NCI-H748 (cell line): Measurements from ENCODE around the gene PTCSC3.

ENCODE experiments used
- DNase-seq: peaks from one replicate; lab custom pipeline; 2025; ENCODE audit not compliant: unreplicated experiment; lab: John Stamatoyannopoulos, UW

Gene PTCSC3

DNA sequence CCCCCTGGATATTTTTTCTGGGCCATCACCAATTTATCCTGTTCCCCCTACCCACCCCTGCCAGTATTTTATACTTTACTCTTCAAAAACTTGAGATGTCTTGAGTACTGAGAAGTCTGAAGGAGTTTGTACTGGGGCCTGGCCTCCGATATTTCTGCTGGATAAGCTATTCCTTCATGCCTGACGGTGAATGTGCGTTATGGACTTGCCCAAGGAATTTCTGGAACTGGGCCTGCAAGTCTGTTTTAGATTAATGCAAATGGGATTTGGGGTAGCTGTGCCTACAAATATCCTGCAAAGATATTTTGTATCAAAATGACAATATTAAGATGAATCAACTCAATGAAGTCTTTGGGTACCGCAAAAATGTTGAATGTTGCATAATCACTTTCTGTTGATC, at the start of gene PTCSC3:
Gene PTCSC3 (minus strand): TSS at position 199 of the 400 bp plus-strand sequence.
- no peak for DNase-seq

DNA sequence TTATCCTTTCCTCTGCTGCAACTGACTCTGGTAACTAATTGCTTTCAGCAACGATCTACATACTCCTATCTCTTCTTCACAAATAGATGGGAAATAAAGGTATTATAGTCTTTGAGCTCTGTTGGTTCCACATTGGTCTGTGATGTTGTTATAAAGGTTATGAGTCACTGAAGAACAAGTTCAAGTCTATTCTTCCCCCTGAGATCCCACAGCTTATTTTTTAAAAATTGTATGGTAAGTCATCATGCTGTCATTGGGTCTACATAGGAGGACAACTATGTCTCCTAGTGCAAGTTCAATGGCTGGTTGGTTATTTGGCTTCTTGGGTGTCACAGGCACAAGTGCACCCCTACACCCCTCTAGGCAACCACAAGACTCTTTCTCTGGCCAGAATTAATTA, 49.6 kb upstream of the PTCSC3 start:
- DNase-seq = no peak

DNA sequence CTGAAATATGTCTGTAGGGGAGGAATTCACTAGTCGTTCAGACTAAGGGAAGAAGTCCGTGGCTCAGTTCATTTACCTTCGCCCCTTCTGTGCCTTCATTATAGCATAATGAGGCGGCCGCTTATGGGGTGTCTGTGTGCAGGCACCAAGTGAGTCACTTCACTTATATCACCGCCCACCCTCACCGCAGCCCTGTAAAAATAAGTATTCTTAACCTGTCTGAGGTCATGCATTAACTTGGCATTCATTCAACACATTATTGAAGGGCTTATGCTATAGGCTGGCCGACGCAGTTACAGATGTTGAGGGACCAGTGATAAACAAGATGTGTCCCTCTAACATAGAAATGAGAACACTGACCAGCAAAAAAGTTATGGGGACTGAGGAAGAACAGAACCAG, 47.7 kb upstream of the PTCSC3 start:
- no peak for DNase-seq

- no peak for DNase-seq
Measured at GRCh38 chr14:36223558-36223957, 47.0 kb upstream of the PTCSC3 start.

DNA sequence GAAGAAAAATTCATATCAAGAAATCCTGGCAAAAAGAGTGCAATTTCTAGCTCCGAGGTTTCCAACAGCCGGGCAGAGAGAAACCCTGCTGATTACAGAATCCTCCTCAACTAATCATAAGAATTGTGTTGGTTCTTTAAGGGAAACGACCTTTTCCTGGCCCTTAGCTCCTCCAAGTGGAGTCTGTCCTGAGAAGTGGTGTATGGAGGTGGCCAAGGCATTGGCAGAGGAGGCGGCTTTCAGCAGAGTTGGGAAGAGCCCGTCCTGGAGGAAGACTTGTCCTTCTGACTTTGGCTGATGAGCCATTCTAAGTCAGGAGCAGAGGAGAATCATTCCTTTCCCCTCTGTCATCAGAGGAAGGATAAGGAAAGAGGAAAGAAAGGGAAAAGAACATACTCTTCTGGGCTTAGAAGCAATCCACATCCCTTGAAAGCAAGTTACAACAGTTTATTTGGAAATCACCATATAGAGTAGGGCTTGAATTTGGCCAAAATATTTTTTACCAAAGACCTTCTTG, 46.5 kb upstream of the PTCSC3 start:
- DNase-seq = no peak

DNA sequence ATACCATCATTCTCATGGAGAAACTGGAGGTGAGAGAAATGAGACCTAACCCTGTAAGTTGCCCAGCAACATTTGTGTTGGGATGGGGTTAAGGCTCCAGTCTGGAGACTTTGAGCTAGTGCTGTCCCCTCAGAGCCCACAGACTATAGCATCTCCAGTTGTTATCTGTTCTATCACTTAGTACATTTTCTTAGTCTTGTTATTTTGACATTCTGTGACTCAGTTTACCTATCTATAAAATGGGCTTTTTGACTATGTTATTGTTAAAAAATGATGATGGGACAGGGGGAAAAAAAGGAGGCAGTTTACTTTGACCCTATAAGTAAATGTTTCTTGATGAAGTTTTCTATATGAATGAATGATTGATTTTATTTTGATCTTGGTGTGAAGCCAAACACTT, 45.8 kb upstream of the PTCSC3 start:
- DNase-seq = no peak

DNA sequence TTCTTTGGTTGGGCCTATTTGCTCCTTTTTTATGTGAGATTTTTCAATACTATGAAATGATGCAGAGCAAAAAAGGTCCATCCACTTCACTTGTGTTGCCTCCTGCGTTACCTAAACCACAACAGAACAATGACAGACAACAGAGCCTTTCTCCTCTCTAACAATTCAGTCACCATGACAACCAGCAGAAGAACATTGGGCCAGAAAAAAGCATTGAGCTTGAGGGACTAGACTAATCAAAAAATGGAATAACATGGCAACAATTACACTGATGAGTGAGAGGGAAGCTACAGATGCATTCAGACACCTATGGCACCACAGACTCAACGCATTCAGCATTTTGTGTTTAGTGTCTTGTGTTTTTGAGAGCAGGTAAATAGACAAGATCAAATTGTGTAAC, 44.6 kb upstream of the PTCSC3 start:
- peak; percentile 94 for DNase-seq

GRCh38 chr14:36217732-36218131, 41.2 kb upstream of the PTCSC3 start:
- no peak for DNase-seq

- DNase-seq = peak; percentile 30
Measured at GRCh38 chr14:36217027-36217426, 40.5 kb upstream of the PTCSC3 start.

DNA sequence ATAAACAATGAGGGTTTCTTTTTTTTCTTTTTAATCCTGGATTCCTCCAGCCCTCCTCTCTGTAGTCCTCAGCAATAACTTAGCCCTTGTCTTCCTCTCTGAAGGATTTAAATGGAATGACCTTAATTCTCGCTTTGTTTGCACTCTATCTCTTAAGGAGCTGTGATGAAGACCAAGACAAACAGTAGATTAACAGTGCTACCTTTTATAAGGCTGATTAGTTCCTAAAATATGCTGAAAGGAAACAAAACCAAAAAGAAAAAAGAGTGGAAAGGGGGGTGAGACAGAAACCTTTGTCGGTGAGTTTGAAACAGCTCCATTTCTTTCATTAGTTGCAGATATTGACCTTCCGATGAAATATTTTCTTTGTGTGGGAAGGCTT, 38.7 kb upstream of the PTCSC3 start:
- DNase-seq = no peak

DNA sequence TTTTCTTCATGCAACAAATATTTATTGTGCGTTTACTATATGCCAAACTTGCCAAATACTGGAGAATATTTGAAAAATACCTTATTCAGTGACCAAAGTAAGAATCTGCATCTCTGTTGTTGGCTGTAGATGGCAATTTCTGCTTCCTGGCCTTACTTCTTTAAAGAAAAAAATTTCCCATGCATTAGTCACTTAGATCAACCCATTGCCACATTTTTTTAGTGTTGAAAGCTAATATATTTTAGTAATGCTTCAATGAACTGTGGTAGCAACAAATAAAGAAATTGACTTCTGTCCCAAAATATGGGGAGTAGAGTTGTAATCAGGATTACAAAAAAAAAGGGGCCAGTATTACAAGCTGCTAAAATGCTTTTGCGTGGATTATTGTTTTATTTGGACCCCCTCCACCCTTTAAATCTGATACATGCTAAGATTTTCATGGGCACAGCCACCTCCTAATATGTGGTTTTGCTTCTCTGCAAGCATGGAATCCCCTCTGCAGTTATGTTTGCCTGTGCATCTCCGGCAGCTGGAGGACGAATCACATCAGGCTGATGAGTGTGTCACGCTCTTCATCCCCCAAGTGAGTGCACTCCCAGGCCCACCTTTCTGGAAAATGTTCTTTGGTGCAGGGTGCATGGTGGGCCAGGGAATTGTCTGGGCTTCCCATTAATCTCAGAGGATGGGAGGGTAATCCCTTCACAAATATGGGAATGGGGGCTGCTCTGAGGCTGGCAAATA, 38.1 kb upstream of the PTCSC3 start:
- DNase-seq = no peak

GRCh38 chr14:36212987-36213386, 36.5 kb upstream of the PTCSC3 start:
- DNase-seq = peak; percentile 23

DNA sequence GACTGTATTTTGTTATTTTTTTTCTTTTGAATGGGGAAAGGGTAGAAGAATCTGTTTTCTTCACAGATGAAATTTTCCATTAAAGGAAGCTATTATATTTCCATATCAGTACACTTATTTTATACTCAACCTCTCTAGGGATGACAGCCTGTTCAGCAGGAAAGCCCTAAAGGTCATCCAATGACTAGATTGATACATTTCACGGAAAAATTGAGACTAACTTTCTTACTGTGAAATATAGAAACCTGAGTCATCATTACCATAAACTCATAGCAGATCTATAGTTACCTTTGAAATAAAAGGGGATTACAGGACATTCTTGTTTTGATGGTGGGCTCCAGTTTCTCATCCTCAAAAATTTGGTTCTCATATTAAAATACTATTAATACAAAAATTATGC, 36.1 kb upstream of the PTCSC3 start:
- no peak for DNase-seq

GRCh38 chr14:36208690-36209278, 32.3 kb upstream of the PTCSC3 start:
- DNase-seq = peak; percentile 98

DNA sequence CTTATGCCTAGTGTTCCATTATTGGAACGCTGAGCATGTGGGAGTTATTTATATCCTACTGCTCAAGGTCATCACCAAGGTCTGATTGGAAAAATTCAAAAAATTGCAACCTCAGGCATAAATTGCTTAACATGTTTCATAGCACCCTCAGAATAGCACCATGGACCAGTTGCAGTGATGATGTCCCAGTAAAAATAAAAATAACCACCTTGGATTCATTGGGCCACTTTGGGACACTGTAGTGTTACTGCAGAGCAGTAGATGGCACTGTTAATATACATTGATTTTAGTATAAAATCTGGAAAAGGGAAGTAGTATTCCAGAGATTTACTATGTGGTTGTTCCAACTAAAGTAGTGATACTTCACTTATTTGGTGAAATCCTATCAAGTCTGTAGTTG, 31.0 kb upstream of the PTCSC3 start:
- DNase-seq = peak; percentile 71

GRCh38 chr14:36204461-36205073, 28.0 kb upstream of the PTCSC3 start:
- no peak for DNase-seq

DNA sequence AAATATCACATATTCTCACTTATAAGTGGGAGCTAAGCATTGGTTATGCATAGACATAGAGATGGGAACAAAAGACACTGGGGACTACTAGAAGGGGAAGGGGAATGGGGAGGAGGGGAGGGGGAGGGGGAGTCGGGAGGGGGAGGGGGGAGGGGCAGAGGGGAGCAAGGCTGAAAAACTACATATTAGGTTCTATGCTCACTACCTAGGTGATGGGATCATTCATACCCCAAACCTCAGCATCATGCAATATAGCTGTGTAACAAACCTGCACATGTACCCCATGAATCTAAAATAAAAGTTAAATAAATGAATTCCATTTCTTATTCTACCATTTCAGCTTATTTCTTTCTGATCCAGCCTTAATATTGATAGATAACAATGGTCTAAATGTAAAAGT, 21.9 kb upstream of the PTCSC3 start:
- DNase-seq = no peak

GRCh38 chr14:36194663-36195062, 18.1 kb upstream of the PTCSC3 start:
- peak; percentile 97 for DNase-seq

- DNase-seq = no peak
Measured at GRCh38 chr14:36192530-36192929, 16.0 kb upstream of the PTCSC3 start.

DNA sequence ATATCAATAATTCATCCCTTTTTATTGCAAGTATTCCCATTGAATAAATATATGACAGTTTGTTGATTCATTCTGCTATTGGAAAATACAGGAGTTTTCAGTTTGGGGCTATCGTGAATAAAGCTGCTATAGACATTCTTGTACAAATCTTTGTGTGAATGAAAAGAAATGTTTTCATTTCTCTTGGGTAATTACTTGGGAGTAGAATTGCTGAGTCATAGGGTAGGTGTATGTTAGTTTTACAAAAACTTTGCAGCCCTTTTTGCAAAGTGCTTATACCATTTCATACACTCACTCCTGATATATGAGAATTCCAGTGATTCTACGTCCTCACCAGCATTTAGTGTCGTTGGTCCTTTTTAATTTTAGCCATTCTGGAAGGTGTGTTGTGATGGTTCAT, 6.9 kb upstream of the PTCSC3 start:
- no peak for DNase-seq

- no peak for DNase-seq
Measured at GRCh38 chr14:36181417-36181816, 4.9 kb upstream of the PTCSC3 start.

- no peak for DNase-seq
Measured at GRCh38 chr14:36177489-36177888, 967 bp upstream of the PTCSC3 start.
